ENCODE data around the gene TINAG. TPM values are rescaled to one million over a fixed set of nuclear protein-coding genes. Genes with fewer than 3 reads are reported as not detected.

The TINAG gene
- total RNA-seq, 4 donors from 2014 or later = not detected

- 86% methylated on average over 5 of the region's 5 CpGs for WGBS
- no peak overlapping the region for H3K4me3 ChIP-seq
- intact Hi-C loops (cut with DNase I) = no loop called here
- no peaks in the 10 kb centered on the region for H3K9me3 ChIP-seq
- no peaks in the 10 kb centered on the region for H3K36me3 ChIP-seq
- H3K4me1 ChIP-seq = no peaks in the 10 kb centered on the region
- H3K27ac ChIP-seq (replicated peaks in 1 of 4) = no peak overlapping the region
- TF ChIP-seq POLR2AphosphoS5 (IDR thresholded peaks at IDR 0.05) = no peak
- TF ChIP-seq EP300 (IDR thresholded peaks at IDR 0.05) = no peak
- no peak for TF ChIP-seq CTCF (IDR thresholded peaks at IDR 0.05)
- no peaks in the 10 kb centered on the region for H3K27me3 ChIP-seq
- no peak for DNase-seq (ENCODE audit: extremely low spot score)
These were observed 78.1 kb downstream of the TINAG start for GRCh38 chr6:54386295-54386694.

- no peak overlapping the region for H3K4me3 ChIP-seq
- TF ChIP-seq POLR2AphosphoS5 (IDR thresholded peaks at IDR 0.05) (no peak), EP300 (IDR thresholded peaks at IDR 0.05) (no peak), POLR2A (IDR thresholded peaks at IDR 0.05; ENCODE audit: low read depth) (no peak), CTCF (IDR thresholded peaks at IDR 0.05) (no peak)
- no peaks in the 10 kb centered on the region for H3K4me1 ChIP-seq
- no peaks in the 10 kb centered on the region for H3K9me3 ChIP-seq
- DNase-seq (ENCODE audit: extremely low spot score) = no peak
- intact Hi-C loops (cut with DNase I) = no loop called here
- H3K36me3 ChIP-seq = no peaks in the 10 kb centered on the region
- H3K27me3 ChIP-seq = no peaks in the 10 kb centered on the region
- no peak overlapping the region for H3K27ac ChIP-seq (replicated peaks in 1 of 4)
These were observed 82.1 kb downstream of the TINAG start for GRCh38 chr6:54390362-54390761.

GRCh38 chr6:54391577-54391976 is 83.3 kb downstream of the TINAG start:
- no peak for TF ChIP-seq CTCF (IDR thresholded peaks at IDR 0.05)
- TF ChIP-seq POLR2A (IDR thresholded peaks at IDR 0.05; ENCODE audit: low read depth) = no peak
- TF ChIP-seq POLR2AphosphoS5 (IDR thresholded peaks at IDR 0.05) = no peak
- TF ChIP-seq EP300 (IDR thresholded peaks at IDR 0.05) = no peak
- no peak overlapping the region for H3K27ac ChIP-seq (replicated peaks in 1 of 4)
- DNase-seq (ENCODE audit: extremely low spot score) = no peak
- no peaks in the 10 kb centered on the region for H3K27me3 ChIP-seq
- 66% methylated on average over 5 of the region's 5 CpGs for WGBS
- no peaks in the 10 kb centered on the region for H3K36me3 ChIP-seq
- intact Hi-C loops (cut with DNase I) = no loop called here
- no peaks in the 10 kb centered on the region for H3K4me1 ChIP-seq
- H3K9me3 ChIP-seq = no peaks in the 10 kb centered on the region
- H3K4me3 ChIP-seq = no peak overlapping the region

GRCh38 chr6:54403096-54403495 is 94.9 kb downstream of the TINAG start:
- H3K27me3 ChIP-seq = no peaks in the 10 kb centered on the region
- no peak overlapping the region for H3K4me3 ChIP-seq
- no peaks in the 10 kb centered on the region for H3K9me3 ChIP-seq
- intact Hi-C loops (cut with DNase I) = no loop called here
- no peak for DNase-seq (ENCODE audit: extremely low spot score)
- H3K36me3 ChIP-seq = no peaks in the 10 kb centered on the region
- H3K27ac ChIP-seq (replicated peaks in 1 of 4) = no peak overlapping the region
- 56% methylated on average over 1 of the region's 1 CpG for WGBS
- H3K4me1 ChIP-seq = no peaks in the 10 kb centered on the region
- TF ChIP-seq CTCF (IDR thresholded peaks at IDR 0.05) (no peak), POLR2A (IDR thresholded peaks at IDR 0.05; ENCODE audit: low read depth) (no peak), EP300 (IDR thresholded peaks at IDR 0.05) (no peak), POLR2AphosphoS5 (IDR thresholded peaks at IDR 0.05) (no peak)

GRCh38 chr6:54404791-54405190 is 96.5 kb downstream of the TINAG start:
- no peaks in the 10 kb centered on the region for H3K9me3 ChIP-seq
- H3K27me3 ChIP-seq = no peaks in the 10 kb centered on the region
- no peak for TF ChIP-seq EP300 (IDR thresholded peaks at IDR 0.05)
- intact Hi-C loops (cut with DNase I) = no loop called here
- H3K4me3 ChIP-seq = no peak overlapping the region
- no peak for DNase-seq (ENCODE audit: extremely low spot score)
- H3K4me1 ChIP-seq = no peaks in the 10 kb centered on the region
- H3K27ac ChIP-seq (replicated peaks in 1 of 4) = no peak overlapping the region
- H3K36me3 ChIP-seq = no peaks in the 10 kb centered on the region
- 56% methylated on average over 1 of the region's 1 CpG for whole genome bisulfite sequencing
